C4-2B (cell line): ENCODE measurements around the gene CHST14.

Experiments
- CTCF ChIP-seq: fragments of 450-650 bp; conservative IDR thresholded peaks from 2 replicates; pipeline ENCODE4 v1.5.1; 2017; ENCODE audit warnings: mild to moderate bottlenecking
- ZFX ChIP-seq: fragments of 450-650 bp; IDR thresholded peaks from 2 replicates; pipeline ENCODE4 v1.6.1; 2017

- TF ChIP-seq CTCF (no peak), ZFX (no peak)
Observed at GRCh38 chr15:40456299-40456712, 14.5 kb upstream of the CHST14 start.
